IMR-90 (cell line): Measurements from ENCODE around the gene TMEM219. TPM values are rescaled to one million over a fixed set of nuclear protein-coding genes. Genes with fewer than 3 reads are reported as not detected.

Source experiments
- ATAC-seq: fragments of 200-7000 bp; cut with Tn5 transposase; 2 replicates; pipeline ENCODE4 v1.9.1; 2020; ENCODE audit warnings: low read depth, mild to moderate bottlenecking, moderate library complexity
- BruUV-seq: library from RNA; stranded (reverse); fragments of 400-500 nt; replicated peaks from 2 replicates; lab custom pipeline; 2021; lab: Mats Ljungman, UMichigan
- CTCF ChIA-PET: fragments of 300-600 bp; formaldehyde crosslinking; extraction: SDS; loops from one replicate; lab custom pipeline; 2021; ENCODE audit warnings: antibody characterized with exemption; lab: Yijun Ruan, JAX
- POLR2A ChIA-PET: fragments of 300-600 bp; sonication (Branson Sonifier 250); formaldehyde crosslinking; loops from one replicate; lab custom pipeline; 2022; ENCODE audit warnings: antibody characterized with exemption; ENCODE audit not compliant: unreplicated experiment; lab: Charles Lee
- DNase-seq: peaks from one replicate; pipeline ENCODE4 v3.0.0; 2013
- H2AFZ ChIP-seq: replicated peaks from 2 replicates; pipeline ENCODE3; 2013; ENCODE audit warnings: low read length, mild to moderate bottlenecking; ENCODE audit not compliant: poor library complexity
- H2AK5ac ChIP-seq: 2 replicates; pipeline ENCODE4 v1.6.1; 2013; ENCODE audit warnings: low read depth, low read length, inconsistent platforms
- H2AK9ac ChIP-seq: replicated peaks from 2 replicates; pipeline ENCODE3; 2013; ENCODE audit warnings: mild to moderate bottlenecking, low read depth, low read length, moderate library complexity; ENCODE audit not compliant: poor library complexity
- H2BK120ac ChIP-seq: 2 replicates; pipeline ENCODE4 v1.6.1; 2013; ENCODE audit warnings: low read depth, low read length, inconsistent platforms
- H2BK15ac ChIP-seq: 3 replicates; pipeline ENCODE4 v1.6.1; 2013; ENCODE audit warnings: low read depth, low read length, inconsistent platforms
- H2BK20ac ChIP-seq: 2 replicates; pipeline ENCODE4 v1.6.1; 2013; ENCODE audit warnings: low read depth, mild to moderate bottlenecking, inconsistent platforms, low read length, moderate library complexity
- H2BK5ac ChIP-seq: 2 replicates; pipeline ENCODE4 v1.6.1; 2013; ENCODE audit warnings: mild to moderate bottlenecking, low read depth, low read length, inconsistent platforms; ENCODE audit not compliant: poor library complexity, severe bottlenecking
- H3K14ac ChIP-seq: replicated peaks from 2 replicates; pipeline ENCODE4 v1.6.1; 2013; ENCODE audit warnings: low read depth, low read length, inconsistent platforms
- H3K18ac ChIP-seq: 2 replicates; pipeline ENCODE4 v1.6.1; 2013; ENCODE audit warnings: low read depth, low read length, control low read depth
- H3K23ac ChIP-seq: 2 replicates; pipeline ENCODE4 v1.6.1; 2013; ENCODE audit warnings: low read depth, low read length, inconsistent platforms
- H3K27ac ChIP-seq: 2 replicates; pipeline ENCODE4 v1.5.1; 2013; ENCODE audit warnings: mild to moderate bottlenecking, control low read depth, low read length; ENCODE audit not compliant: insufficient read depth
- H3K27me3 ChIP-seq: 2 replicates; pipeline ENCODE4 v1.6.1; 2013; ENCODE audit warnings: low read length; ENCODE audit not compliant: control insufficient read depth, insufficient read depth
- H3K36me3 ChIP-seq: 2 replicates; pipeline ENCODE4 v1.6.1; 2013; ENCODE audit warnings: low read length, mixed read lengths; ENCODE audit not compliant: control insufficient read depth, insufficient read depth
- H3K4ac ChIP-seq: 2 replicates; pipeline ENCODE4 v1.6.1; 2013; ENCODE audit warnings: low read depth, low read length, inconsistent platforms
- H3K4me1 ChIP-seq: 2 replicates; pipeline ENCODE4 v1.6.1; 2013; ENCODE audit warnings: low read length, mixed read lengths; ENCODE audit not compliant: control insufficient read depth, insufficient read depth
- H3K4me2 ChIP-seq: 2 replicates; pipeline ENCODE4 v1.6.1; 2013; ENCODE audit warnings: low read depth, mild to moderate bottlenecking, control low read depth, low read length, moderate library complexity
- H3K4me3 ChIP-seq: 2 replicates; pipeline ENCODE4 v1.5.1; 2013; ENCODE audit warnings: low read depth, mild to moderate bottlenecking, control low read depth, low read length, moderate library complexity; ENCODE audit not compliant: insufficient read depth
- H3K56ac ChIP-seq: 2 replicates; pipeline ENCODE4 v1.6.1; 2013; ENCODE audit warnings: low read length, inconsistent platforms; ENCODE audit not compliant: insufficient read depth; ENCODE audit errors: extremely low read depth
- H3K79me1 ChIP-seq, 2 experiments: 2 replicates each; pipeline ENCODE4 v1.6.1; 2013; ENCODE audit warnings: low read length in 2 of 2, inconsistent platforms in 1 of 2, low read depth in 1 of 2
- H3K9ac ChIP-seq: 2 replicates; pipeline ENCODE4 v1.6.1; 2013; ENCODE audit warnings: low read depth, low read length, control low read depth
- H3K9me1 ChIP-seq: 2 replicates; pipeline ENCODE4 v1.6.1; 2013; ENCODE audit warnings: low read length, inconsistent platforms; ENCODE audit not compliant: insufficient read depth
- H3K9me3 ChIP-seq: 2 replicates; pipeline ENCODE4 v1.6.1; 2013; ENCODE audit warnings: low read length; ENCODE audit not compliant: control insufficient read depth, insufficient read depth
- H4K20me1 ChIP-seq: 2 replicates; pipeline ENCODE4 v1.6.1; 2013; ENCODE audit warnings: low read length, inconsistent platforms; ENCODE audit not compliant: insufficient read depth
- H4K5ac ChIP-seq: 2 replicates; pipeline ENCODE4 v1.6.1; 2013; ENCODE audit warnings: mild to moderate bottlenecking, low read depth, low read length, control low read depth
- H4K8ac ChIP-seq, 2 experiments: 2 replicates each; pipeline ENCODE4 v1.6.1; 2013; ENCODE audit warnings: low read depth in 2 of 2, low read length in 2 of 2, control low read depth in 1 of 2, inconsistent platforms in 1 of 2
- H4K91ac ChIP-seq: 2 replicates; pipeline ENCODE4 v1.6.1; 2013; ENCODE audit warnings: low read depth, low read length, inconsistent platforms; ENCODE audit not compliant: insufficient read depth
- BHLHE40 ChIP-seq: fragments of 150-350 bp; IDR thresholded peaks from 2 replicates; pipeline ENCODE4 v1.6.1; 2016; ENCODE audit warnings: mild to moderate bottlenecking, low read depth, low read length
- CEBPB ChIP-seq: IDR thresholded peaks from 2 replicates; pipeline ENCODE4 v1.6.1; 2012; ENCODE audit warnings: low read depth, low read length, improper control_type of control experiment
- CHD1 ChIP-seq: IDR thresholded peaks from 2 replicates; pipeline ENCODE4 v1.6.1; 2012; ENCODE audit warnings: low read depth, low read length, improper control_type of control experiment
- FOS ChIP-seq: fragments of 150-350 bp; IDR thresholded peaks from 2 replicates; pipeline ENCODE4 v1.6.1; 2016; ENCODE audit warnings: low read depth, low read length
- MAFK ChIP-seq: IDR thresholded peaks from 2 replicates; pipeline ENCODE4 v1.6.1; 2012; ENCODE audit warnings: low read depth, low read length, improper control_type of control experiment
- MAZ ChIP-seq: IDR thresholded peaks from 2 replicates; pipeline ENCODE4 v1.6.1; 2012; ENCODE audit warnings: low read depth, mild to moderate bottlenecking, low read length, improper control_type of control experiment, moderate library complexity, borderline replicate concordance
- MXI1 ChIP-seq: IDR thresholded peaks from 2 replicates; pipeline ENCODE4 v1.6.1; 2012; ENCODE audit warnings: low read depth, mild to moderate bottlenecking, low read length, moderate library complexity, borderline replicate concordance
- NFE2L2 ChIP-seq: fragments of 150-350 bp; IDR thresholded peaks from 2 replicates; pipeline ENCODE4 v1.6.1; 2016; ENCODE audit warnings: low read depth, mild to moderate bottlenecking, low read length
- POLR2A ChIP-seq: IDR thresholded peaks from 2 replicates; pipeline ENCODE4 v1.6.1; 2012; ENCODE audit warnings: mild to moderate bottlenecking, low read depth, low read length
- RAD21 ChIP-seq: IDR thresholded peaks from 2 replicates; pipeline ENCODE4 v1.6.1; 2012; ENCODE audit warnings: low read length, improper control_type of control experiment
- RCOR1 ChIP-seq: IDR thresholded peaks from 2 replicates; pipeline ENCODE4 v1.6.1; 2012; ENCODE audit warnings: mild to moderate bottlenecking, low read length, improper control_type of control experiment; ENCODE audit not compliant: insufficient replicate concordance
- RFX5 ChIP-seq: IDR thresholded peaks from 2 replicates; pipeline ENCODE4 v1.8.0; 2012; ENCODE audit warnings: low read depth, mild to moderate bottlenecking, low read length, moderate library complexity
- SMC3 ChIP-seq: fragments of 150-350 bp; IDR thresholded peaks from 2 replicates; pipeline ENCODE4 v1.6.1; 2016; ENCODE audit warnings: low read depth, mild to moderate bottlenecking, antibody characterized with exemption, low read length, moderate library complexity
- whole genome bisulfite sequencing, 2 experiments: methylation state at CpG; one replicate each; pipeline versions ENCODE4 v1.1.5 to v1.1.7; 2013; ENCODE audit warnings: missing lambda C conversion rate in 2 of 2; ENCODE audit not compliant: insufficient read length in 1 of 2; ENCODE audit errors: extremely low coverage in 2 of 2; 5-methylcytosine and 5-hydroxymethylcytosine counted together
- dilution Hi-C: fragments of 300-500 bp; cut with HindIII; formaldehyde crosslinking; loops from one replicate; pipeline ENCODE4 v1.14.3; 2018; ENCODE audit warnings: low sequenced_read_pairs; ENCODE audit not compliant: unreplicated experiment
- in situ Hi-C: fragments of 300-500 bp; cut with MboI; formaldehyde crosslinking; loops from 3 replicates; pipeline ENCODE4 v1.14.3; 2019; ENCODE audit warnings: low sequenced_read_pairs, inconsistent platforms, mixed read lengths
- intact Hi-C: fragments of 100-400 bp; cut with micrococcal nuclease; formaldehyde crosslinking; loops from 2 replicates; pipeline ENCODE4 v1.10.0; 2022
- polyA plus RNA-seq, 3 experiments: library from polyadenylated mRNA; depleted of rRNA; stranded (reverse); fragments of >200 nt; gene quantifications; 2 replicates each; pipeline ENCODE4 v1.2.3, GENCODE V29; 2012; ENCODE audit warnings: low replicate concordance in 1 of 3
- total RNA-seq: library from RNA; depleted of rRNA; stranded (reverse); fragments of >200 nt; gene quantifications from 2 replicates; pipeline ENCODE4 v1.2.3, GENCODE V29; 2012
- TF ChIP-seq, protein P1 (sequence below): fragments of 150-350 bp; IDR thresholded peaks from 2 replicates; pipeline ENCODE4 v1.6.1; 2016; ENCODE audit warnings: low read depth, mild to moderate bottlenecking, low read length, moderate library complexity, borderline replicate concordance
- TF ChIP-seq, protein P2 (sequence below): conservative IDR thresholded peaks from 2 replicates; pipeline ENCODE4 v1.5.1; 2012; ENCODE audit warnings: mild to moderate bottlenecking, low read depth, low read length, improper control_type of control experiment
- TF ChIP-seq, protein P3 (sequence below): fragments of 150-350 bp; IDR thresholded peaks from 2 replicates; pipeline ENCODE4 v1.6.1; 2017; ENCODE audit warnings: mild to moderate bottlenecking, antibody characterized with exemption, low read length, low read depth

The TMEM219 gene
- total and polyA plus RNA-seq, 2 of the 4 experiments (the other 2 are of a cell fraction): 47.0 to 95.3 TPM

DNA sequence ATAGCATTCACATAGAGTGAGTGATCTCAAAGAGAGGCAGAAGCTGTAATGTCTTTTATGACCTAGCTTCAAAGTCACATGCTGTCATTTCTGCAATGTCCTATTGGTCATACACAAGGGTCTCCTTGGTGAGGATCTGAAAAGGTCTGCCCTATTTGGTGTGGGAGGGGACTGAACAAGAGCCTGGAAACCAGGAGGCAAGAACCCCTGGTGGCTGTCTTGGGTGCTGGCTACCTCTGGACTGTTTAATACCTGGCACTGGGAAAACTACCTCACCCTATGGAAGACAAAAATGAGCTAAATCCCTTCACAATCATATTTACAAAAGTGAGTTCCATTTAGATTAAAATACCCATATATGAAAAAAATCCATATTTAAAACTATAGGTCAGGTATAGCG, 44.9 kb upstream of the TMEM219 start:
- no peaks in the 10 kb centered on the region; the same call in none of the 2 replicates for H3K4me1 ChIP-seq
- no peak overlapping the region for H2AK5ac ChIP-seq
- H4K5ac ChIP-seq: no peak overlapping the region
- H2BK15ac ChIP-seq: no peak overlapping the region
- POLR2A ChIA-PET: no interaction called here
- no peaks in the 10 kb centered on the region for H3K9me3 ChIP-seq
- H2AFZ ChIP-seq: no peak overlapping the region
- no peak overlapping the region for H3K4me2 ChIP-seq
- H3K36me3 ChIP-seq: peaks cover 23% of the 10 kb centered on the region
- H3K18ac ChIP-seq: no peak overlapping the region
- WGBS, 2 experiments: no CpG with 5 or more reads among the region's 1 CpG
- no peak overlapping the region for H4K91ac ChIP-seq
- no peak overlapping the region for H3K4me3 ChIP-seq
- H3K79me1 ChIP-seq: peaks cover 14 to 36% of the 10 kb centered on the region in 2 experiments; a peak in 3 of 4 replicates
- no peak overlapping the region for H3K9ac ChIP-seq
- intact Hi-C loops (no loop called here), in situ Hi-C loops (no loop called here), dilution Hi-C loops (no loop called here)
- peaks cover 15% of the 10 kb centered on the region; the same call in 1 of the 2 replicates for H3K9me1 ChIP-seq
- H3K27me3 ChIP-seq: no peaks in the 10 kb centered on the region
- no peak overlapping the region for H3K56ac ChIP-seq
- CTCF ChIA-PET: interaction anchor here (0.6 to 1.4 kb wide), 2 partner anchors 27 to 104 kb away, joined by 3 to 5 read pairs; no protein-coding TSS in a partner anchor
- TF ChIP-seq, protein P1, sequence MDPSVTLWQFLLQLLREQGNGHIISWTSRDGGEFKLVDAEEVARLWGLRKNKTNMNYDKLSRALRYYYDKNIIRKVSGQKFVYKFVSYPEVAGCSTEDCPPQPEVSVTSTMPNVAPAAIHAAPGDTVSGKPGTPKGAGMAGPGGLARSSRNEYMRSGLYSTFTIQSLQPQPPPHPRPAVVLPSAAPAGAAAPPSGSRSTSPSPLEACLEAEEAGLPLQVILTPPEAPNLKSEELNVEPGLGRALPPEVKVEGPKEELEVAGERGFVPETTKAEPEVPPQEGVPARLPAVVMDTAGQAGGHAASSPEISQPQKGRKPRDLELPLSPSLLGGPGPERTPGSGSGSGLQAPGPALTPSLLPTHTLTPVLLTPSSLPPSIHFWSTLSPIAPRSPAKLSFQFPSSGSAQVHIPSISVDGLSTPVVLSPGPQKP: no peak
- TF ChIP-seq MAZ: no peak
- TF ChIP-seq RAD21: no peak
- TF ChIP-seq POLR2A: no peak
- TF ChIP-seq MAFK: no peak
- no peak for TF ChIP-seq FOS
- TF ChIP-seq RFX5: no peak
- TF ChIP-seq MXI1: no peak
- TF ChIP-seq SMC3: no peak
- no peak for TF ChIP-seq RCOR1
- TF ChIP-seq, protein P2, sequence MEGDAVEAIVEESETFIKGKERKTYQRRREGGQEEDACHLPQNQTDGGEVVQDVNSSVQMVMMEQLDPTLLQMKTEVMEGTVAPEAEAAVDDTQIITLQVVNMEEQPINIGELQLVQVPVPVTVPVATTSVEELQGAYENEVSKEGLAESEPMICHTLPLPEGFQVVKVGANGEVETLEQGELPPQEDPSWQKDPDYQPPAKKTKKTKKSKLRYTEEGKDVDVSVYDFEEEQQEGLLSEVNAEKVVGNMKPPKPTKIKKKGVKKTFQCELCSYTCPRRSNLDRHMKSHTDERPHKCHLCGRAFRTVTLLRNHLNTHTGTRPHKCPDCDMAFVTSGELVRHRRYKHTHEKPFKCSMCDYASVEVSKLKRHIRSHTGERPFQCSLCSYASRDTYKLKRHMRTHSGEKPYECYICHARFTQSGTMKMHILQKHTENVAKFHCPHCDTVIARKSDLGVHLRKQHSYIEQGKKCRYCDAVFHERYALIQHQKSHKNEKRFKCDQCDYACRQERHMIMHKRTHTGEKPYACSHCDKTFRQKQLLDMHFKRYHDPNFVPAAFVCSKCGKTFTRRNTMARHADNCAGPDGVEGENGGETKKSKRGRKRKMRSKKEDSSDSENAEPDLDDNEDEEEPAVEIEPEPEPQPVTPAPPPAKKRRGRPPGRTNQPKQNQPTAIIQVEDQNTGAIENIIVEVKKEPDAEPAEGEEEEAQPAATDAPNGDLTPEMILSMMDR: no peak
- TF ChIP-seq, protein P3, sequence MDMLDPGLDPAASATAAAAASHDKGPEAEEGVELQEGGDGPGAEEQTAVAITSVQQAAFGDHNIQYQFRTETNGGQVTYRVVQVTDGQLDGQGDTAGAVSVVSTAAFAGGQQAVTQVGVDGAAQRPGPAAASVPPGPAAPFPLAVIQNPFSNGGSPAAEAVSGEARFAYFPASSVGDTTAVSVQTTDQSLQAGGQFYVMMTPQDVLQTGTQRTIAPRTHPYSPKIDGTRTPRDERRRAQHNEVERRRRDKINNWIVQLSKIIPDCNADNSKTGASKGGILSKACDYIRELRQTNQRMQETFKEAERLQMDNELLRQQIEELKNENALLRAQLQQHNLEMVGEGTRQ: no peak
- no peak for TF ChIP-seq CHD1
- no peak for TF ChIP-seq NFE2L2
- TF ChIP-seq CEBPB: no peak
- TF ChIP-seq BHLHE40: no peak
- H4K20me1 ChIP-seq: peaks cover 2% of the 10 kb centered on the region; the same call in 1 of the 2 replicates
- no TSS peak for BruUV-seq
- H3K14ac ChIP-seq: no peak overlapping the region
- ATAC-seq: no peak
- no peak overlapping the region for H3K27ac ChIP-seq
- no peak overlapping the region for H3K23ac ChIP-seq
- H2BK120ac ChIP-seq: no peak overlapping the region
- H2AK9ac ChIP-seq: no peak overlapping the region
- no peak overlapping the region for H3K4ac ChIP-seq
- no peak overlapping the region for H2BK5ac ChIP-seq
- H4K8ac ChIP-seq: no peak overlapping the region
- no peak for DNase-seq
- H2BK20ac ChIP-seq: no peak overlapping the region
